WERI-Rb-1 (cell line): ENCODE results near the gene ERFL.

Experiments
- DNase-seq: peaks from one replicate; pipeline ENCODE4 v3.0.0-alpha.2; 2020
- H3K27ac ChIP-seq: fragments of 250-450 bp; sonication (Bioruptor Pico); 2 replicates; pipeline ENCODE4 v1.5.1; 2020; ENCODE audit warnings: mild to moderate bottlenecking, moderate library complexity
- H3K27me3 ChIP-seq: fragments of 250-450 bp; sonication (Bioruptor Pico); 2 replicates; pipeline ENCODE4 v1.5.1; 2021; ENCODE audit warnings: mild to moderate bottlenecking, low read depth, moderate library complexity; ENCODE audit not compliant: insufficient read depth, severe bottlenecking
- H3K36me3 ChIP-seq: fragments of 250-450 bp; sonication (Bioruptor Pico); 2 replicates; pipeline ENCODE4 v1.5.1; 2020; ENCODE audit warnings: mild to moderate bottlenecking, moderate library complexity
- H3K4me3 ChIP-seq: 2 replicates; pipeline ENCODE4 v1.5.1; 2011; ENCODE audit warnings: low read depth, mild to moderate bottlenecking, control low read depth, low read length
- H3K9me3 ChIP-seq: fragments of 250-450 bp; sonication (Bioruptor Pico); 2 replicates; pipeline ENCODE4 v1.5.1; 2021; ENCODE audit warnings: mild to moderate bottlenecking, moderate library complexity; ENCODE audit not compliant: severe bottlenecking
- TF ChIP-seq, protein P1 (sequence below): IDR thresholded peaks from 2 replicates; pipeline ENCODE4 v1.5.1; 2011; ENCODE audit warnings: low read depth, mild to moderate bottlenecking, control low read depth, inconsistent platforms, low read length

ERFL gene

GRCh38 chr19:41927497-41928192 is 604 bp downstream of the ERFL start:
- TF ChIP-seq, protein P1, sequence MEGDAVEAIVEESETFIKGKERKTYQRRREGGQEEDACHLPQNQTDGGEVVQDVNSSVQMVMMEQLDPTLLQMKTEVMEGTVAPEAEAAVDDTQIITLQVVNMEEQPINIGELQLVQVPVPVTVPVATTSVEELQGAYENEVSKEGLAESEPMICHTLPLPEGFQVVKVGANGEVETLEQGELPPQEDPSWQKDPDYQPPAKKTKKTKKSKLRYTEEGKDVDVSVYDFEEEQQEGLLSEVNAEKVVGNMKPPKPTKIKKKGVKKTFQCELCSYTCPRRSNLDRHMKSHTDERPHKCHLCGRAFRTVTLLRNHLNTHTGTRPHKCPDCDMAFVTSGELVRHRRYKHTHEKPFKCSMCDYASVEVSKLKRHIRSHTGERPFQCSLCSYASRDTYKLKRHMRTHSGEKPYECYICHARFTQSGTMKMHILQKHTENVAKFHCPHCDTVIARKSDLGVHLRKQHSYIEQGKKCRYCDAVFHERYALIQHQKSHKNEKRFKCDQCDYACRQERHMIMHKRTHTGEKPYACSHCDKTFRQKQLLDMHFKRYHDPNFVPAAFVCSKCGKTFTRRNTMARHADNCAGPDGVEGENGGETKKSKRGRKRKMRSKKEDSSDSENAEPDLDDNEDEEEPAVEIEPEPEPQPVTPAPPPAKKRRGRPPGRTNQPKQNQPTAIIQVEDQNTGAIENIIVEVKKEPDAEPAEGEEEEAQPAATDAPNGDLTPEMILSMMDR = no peak
- no peak overlapping the region for H3K27ac ChIP-seq
- no peaks in the 10 kb centered on the region for H3K36me3 ChIP-seq
- no peak for DNase-seq
- H3K27me3 ChIP-seq = peaks cover 54% of the 10 kb centered on the region
- H3K4me3 ChIP-seq = peak overlapping the region; percentile 44
- H3K9me3 ChIP-seq = no peaks in the 10 kb centered on the region

DNA sequence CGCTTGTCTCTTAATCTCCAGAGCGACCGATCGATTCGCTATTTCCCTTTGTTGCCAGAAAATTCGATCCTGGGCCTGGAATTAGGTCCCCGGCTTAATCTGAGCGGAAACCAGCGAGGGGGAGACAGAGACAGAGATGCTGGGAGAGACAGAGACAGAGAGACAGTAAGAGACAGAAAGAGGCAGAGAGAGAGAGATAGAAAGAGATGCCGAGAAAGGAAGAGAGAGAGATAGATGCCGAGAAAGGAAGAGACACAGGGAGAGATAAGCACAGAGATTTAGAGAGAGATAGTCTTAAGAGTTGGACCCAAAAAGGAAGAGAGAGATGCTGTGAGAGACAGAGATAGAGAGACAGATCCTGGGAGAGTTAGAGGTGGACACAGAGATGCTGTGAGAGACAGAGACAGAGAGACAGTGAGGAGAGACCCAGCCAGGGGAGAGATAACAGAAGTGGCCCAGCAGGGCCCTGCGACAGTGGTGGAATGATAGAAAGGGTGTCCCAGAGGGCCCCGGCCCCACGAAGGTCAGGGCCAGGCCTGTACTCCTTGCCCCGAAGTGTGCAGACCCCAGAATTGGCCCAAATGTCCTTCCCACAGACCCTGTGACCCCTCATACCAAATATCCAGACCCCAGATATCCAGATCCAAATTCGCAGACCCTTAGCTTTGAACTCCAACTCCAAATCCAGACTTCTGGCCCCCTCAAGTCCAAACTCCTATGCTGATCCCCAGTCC is 1.3 kb downstream of the ERFL start:
- Histone ChIP-seq H3K27ac (no peak overlapping the region), H3K4me3 (0 out of 2 replicates have a peak overlapping the region, but pooled peaks have one; percentile 1), H3K36me3 (no peaks in the 10 kb centered on the region), H3K27me3 (peaks cover 55% of the 10 kb centered on the region), H3K9me3 (no peaks in the 10 kb centered on the region)
- no peak for DNase-seq
- TF ChIP-seq, protein P1 = no peak

- no peak overlapping the region for H3K27ac ChIP-seq
- H3K27me3 ChIP-seq = peaks cover 55% of the 10 kb centered on the region
- H3K36me3 ChIP-seq = no peaks in the 10 kb centered on the region
- no peaks in the 10 kb centered on the region for H3K9me3 ChIP-seq
- no peak overlapping the region for H3K4me3 ChIP-seq
- DNase-seq = no peak
- TF ChIP-seq, protein P1 = no peak
These were observed 2.1 kb downstream of the ERFL start for GRCh38 chr19:41926028-41926762.

DNA sequence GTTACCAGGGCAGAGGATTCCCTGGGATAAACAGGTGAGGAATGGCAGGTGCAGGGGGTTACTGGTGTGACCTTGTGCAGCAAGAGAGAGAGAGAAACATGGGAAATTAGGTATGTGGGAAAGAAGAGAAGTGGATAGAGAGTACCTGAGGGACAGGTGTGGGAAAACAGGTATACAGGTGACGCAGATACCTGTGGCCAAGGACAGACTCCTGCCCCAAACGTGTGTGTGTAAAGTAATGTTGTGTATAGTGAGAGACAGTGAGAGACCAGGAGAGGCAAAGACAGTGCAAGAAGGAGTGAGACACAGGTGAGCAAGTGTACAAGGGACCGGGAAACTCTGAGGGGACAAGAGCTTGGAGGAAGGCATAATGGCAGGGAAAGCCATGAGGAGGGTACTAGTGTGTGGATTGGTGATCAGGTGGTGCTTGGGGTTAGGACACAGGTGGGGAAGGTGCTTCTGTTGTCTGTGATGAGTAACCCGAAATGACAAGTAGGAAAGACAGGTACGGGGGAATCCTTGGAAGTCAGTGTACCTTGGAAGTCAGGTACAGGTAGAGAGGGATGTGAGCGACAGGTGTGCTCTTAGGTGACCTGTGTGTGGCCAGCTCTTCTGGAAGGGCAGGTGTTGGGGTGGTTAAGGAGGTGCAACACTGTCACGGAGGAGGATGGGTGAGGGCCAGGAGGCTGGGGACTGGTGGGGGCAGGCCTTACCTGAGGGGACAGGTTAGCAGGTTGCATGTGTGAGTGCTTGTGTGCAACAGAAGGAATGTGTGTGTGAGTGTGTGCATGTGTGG is 2.8 kb downstream of the ERFL start:
- Histone ChIP-seq H3K4me3 (no peak overlapping the region), H3K36me3 (no peaks in the 10 kb centered on the region), H3K27me3 (peaks cover 55% of the 10 kb centered on the region), H3K9me3 (no peaks in the 10 kb centered on the region), H3K27ac (no peak overlapping the region)
- DNase-seq = no peak
- TF ChIP-seq, protein P1 = no peak

- Histone ChIP-seq H3K9me3 (no peaks in the 10 kb centered on the region), H3K4me3 (no peak overlapping the region), H3K27me3 (peaks cover 50% of the 10 kb centered on the region), H3K27ac (no peak overlapping the region), H3K36me3 (no peaks in the 10 kb centered on the region)
- DNase-seq = no peak
- TF ChIP-seq, protein P1 = no peak
These were observed 3.8 kb downstream of the ERFL start for GRCh38 chr19:41924151-41925145.
